ENCODE results near the gene SSX4. TPM values are rescaled to one million over a fixed set of nuclear protein-coding genes. Genes with fewer than 3 reads are reported as not detected.
"Not testable (repeated sequence)": the region's sequence is repeated elsewhere in the genome, so short reads cannot be mapped to it uniquely, and the experiment has no call there.

Gene SSX4
- total RNA-seq, 1 experiment from 2014 or later = not detected

- H3K4me3 ChIP-seq (ENCODE audit: low read length); H2AFZ ChIP-seq (ENCODE audit: low read length); H3K27ac ChIP-seq (ENCODE audit: low read length); H3K9me3 ChIP-seq (ENCODE audit: low read length); H4K20me1 ChIP-seq (ENCODE audit: low read length); BruUV-seq (replicated peaks); H3F3A ChIP-seq (ENCODE audit: low read length, unreplicated experiment); intact Hi-C loops (cut with micrococcal nuclease); DNase-seq; H3K4me2 ChIP-seq (ENCODE audit: low read length); POLR2A ChIA-PET (ENCODE audit: unreplicated experiment); H3K79me2 ChIP-seq (ENCODE audit: low read length); H3K9ac ChIP-seq (ENCODE audit: low read length); CTCF ChIA-PET; H3K27me3 ChIP-seq (ENCODE audit: low read length); H3K4me1 ChIP-seq (ENCODE audit: insufficient read depth, low read length); H3K36me3 ChIP-seq (ENCODE audit: low read depth, low read length); H3K9me2 ChIP-seq (replicated peaks; ENCODE audit: low read length): not testable (repeated sequence)
- peak; percentile 67 for ATAC-seq
Observed at GRCh38 chrX:48367717-48368408, 15.5 kb upstream of the SSX4 start.

GRCh38 chrX:48370408-48370807, 12.9 kb upstream of the SSX4 start:
- POLR2A ChIA-PET (ENCODE audit: unreplicated experiment); H3K9ac ChIP-seq (ENCODE audit: low read length); H3K4me1 ChIP-seq (ENCODE audit: insufficient read depth, low read length); DNase-seq; H3K36me3 ChIP-seq (ENCODE audit: low read depth, low read length); H3K27ac ChIP-seq (ENCODE audit: low read length); CTCF ChIA-PET; H3K27me3 ChIP-seq (ENCODE audit: low read length); H3F3A ChIP-seq (ENCODE audit: low read length, unreplicated experiment); H2AFZ ChIP-seq (ENCODE audit: low read length); H3K79me2 ChIP-seq (ENCODE audit: low read length); H3K4me3 ChIP-seq (ENCODE audit: low read length); intact Hi-C loops (cut with micrococcal nuclease); BruUV-seq (replicated peaks); H3K9me3 ChIP-seq (ENCODE audit: low read length); H3K4me2 ChIP-seq (ENCODE audit: low read length); H4K20me1 ChIP-seq (ENCODE audit: low read length); ATAC-seq; H3K9me2 ChIP-seq (replicated peaks; ENCODE audit: low read length): not testable (repeated sequence)

- ATAC-seq; CTCF ChIA-PET; H3K79me2 ChIP-seq (ENCODE audit: low read length); H3K9me3 ChIP-seq (ENCODE audit: low read length); intact Hi-C loops (cut with micrococcal nuclease); H3K4me1 ChIP-seq (ENCODE audit: insufficient read depth, low read length); H2AFZ ChIP-seq (ENCODE audit: low read length); DNase-seq; BruUV-seq (replicated peaks); POLR2A ChIA-PET (ENCODE audit: unreplicated experiment); H4K20me1 ChIP-seq (ENCODE audit: low read length); H3K27ac ChIP-seq (ENCODE audit: low read length); H3K36me3 ChIP-seq (ENCODE audit: low read depth, low read length); H3K4me2 ChIP-seq (ENCODE audit: low read length); H3K27me3 ChIP-seq (ENCODE audit: low read length); H3K9ac ChIP-seq (ENCODE audit: low read length); H3F3A ChIP-seq (ENCODE audit: low read length, unreplicated experiment); H3K9me2 ChIP-seq (replicated peaks; ENCODE audit: low read length); H3K4me3 ChIP-seq (ENCODE audit: low read length): not testable (repeated sequence)
Observed at GRCh38 chrX:48396931-48397330, 13.6 kb downstream of the SSX4 start.

- H4K20me1 ChIP-seq (ENCODE audit: low read length); POLR2A ChIA-PET (ENCODE audit: unreplicated experiment); DNase-seq; ATAC-seq; H3K27me3 ChIP-seq (ENCODE audit: low read length); H3K36me3 ChIP-seq (ENCODE audit: low read depth, low read length); BruUV-seq (replicated peaks); H3K79me2 ChIP-seq (ENCODE audit: low read length); CTCF ChIA-PET; H2AFZ ChIP-seq (ENCODE audit: low read length); intact Hi-C loops (cut with micrococcal nuclease); H3K4me2 ChIP-seq (ENCODE audit: low read length); H3K9me2 ChIP-seq (replicated peaks; ENCODE audit: low read length); H3K27ac ChIP-seq (ENCODE audit: low read length); H3K4me1 ChIP-seq (ENCODE audit: insufficient read depth, low read length); H3K4me3 ChIP-seq (ENCODE audit: low read length); H3F3A ChIP-seq (ENCODE audit: low read length, unreplicated experiment); H3K9ac ChIP-seq (ENCODE audit: low read length); H3K9me3 ChIP-seq (ENCODE audit: low read length): not testable (repeated sequence)
Observed at GRCh38 chrX:48397825-48398224, 14.5 kb downstream of the SSX4 start.

GRCh38 chrX:48411860-48412259, 28.5 kb downstream of the SSX4 start, which contains the start of gene SSX4B:
Gene SSX4B, minus strand, starts transcription at chrX:48411960. Its CDS starts 588 bp downstream, at chrX:48411372.
- POLR2A ChIA-PET (ENCODE audit: unreplicated experiment); H3K4me1 ChIP-seq (ENCODE audit: insufficient read depth, low read length); H2AFZ ChIP-seq (ENCODE audit: low read length); H3K79me2 ChIP-seq (ENCODE audit: low read length); H3K9me2 ChIP-seq (replicated peaks; ENCODE audit: low read length); H3K4me2 ChIP-seq (ENCODE audit: low read length); H3F3A ChIP-seq (ENCODE audit: low read length, unreplicated experiment); H4K20me1 ChIP-seq (ENCODE audit: low read length); BruUV-seq (replicated peaks); ATAC-seq; H3K36me3 ChIP-seq (ENCODE audit: low read depth, low read length); H3K4me3 ChIP-seq (ENCODE audit: low read length); H3K27me3 ChIP-seq (ENCODE audit: low read length); DNase-seq; CTCF ChIA-PET; H3K9me3 ChIP-seq (ENCODE audit: low read length); H3K27ac ChIP-seq (ENCODE audit: low read length); intact Hi-C loops (cut with micrococcal nuclease); H3K9ac ChIP-seq (ENCODE audit: low read length): not testable (repeated sequence)

GRCh38 chrX:48427027-48427716, 43.8 kb downstream of the SSX4 start:
- POLR2A ChIA-PET (ENCODE audit: unreplicated experiment); CTCF ChIA-PET; H3K4me2 ChIP-seq (ENCODE audit: low read length); H3K36me3 ChIP-seq (ENCODE audit: low read depth, low read length); intact Hi-C loops (cut with micrococcal nuclease); H3K79me2 ChIP-seq (ENCODE audit: low read length); H3K27ac ChIP-seq (ENCODE audit: low read length); H4K20me1 ChIP-seq (ENCODE audit: low read length); H3K9me3 ChIP-seq (ENCODE audit: low read length); H3K4me3 ChIP-seq (ENCODE audit: low read length); H3K9ac ChIP-seq (ENCODE audit: low read length); H2AFZ ChIP-seq (ENCODE audit: low read length); H3K4me1 ChIP-seq (ENCODE audit: insufficient read depth, low read length); DNase-seq; H3K27me3 ChIP-seq (ENCODE audit: low read length); H3K9me2 ChIP-seq (replicated peaks; ENCODE audit: low read length); BruUV-seq (replicated peaks); H3F3A ChIP-seq (ENCODE audit: low read length, unreplicated experiment): not testable (repeated sequence)
- ATAC-seq = peak; percentile 46
